ENCODE results near the gene CDH2. TPM values are rescaled to one million over a fixed set of nuclear protein-coding genes. Genes with fewer than 3 reads are reported as not detected.

CDH2 gene
- total RNA-seq, 1 donor from 2014 or later: 234 TPM

DNA sequence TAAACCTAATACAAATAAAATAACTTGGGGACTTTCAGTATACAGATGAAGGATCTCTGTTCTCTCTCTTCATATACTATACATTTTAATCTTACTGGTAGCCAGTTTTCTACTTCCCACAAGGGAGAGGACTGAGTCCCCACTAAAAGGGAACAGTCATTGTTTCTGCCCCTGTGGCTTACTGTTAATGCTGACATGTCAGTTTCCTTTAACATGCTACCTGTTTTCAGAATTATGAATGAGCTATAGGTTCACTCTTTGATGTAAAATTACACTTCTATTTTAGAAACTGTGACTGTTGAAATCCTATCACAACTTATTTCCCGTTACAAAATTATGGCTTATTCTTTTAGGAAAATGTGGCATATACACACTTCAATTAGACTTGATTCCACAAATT is 207.7 kb downstream of the CDH2 start:
- H3K27ac Mint-ChIP-seq (ENCODE audit: unreplicated experiment): no peak overlapping the region
- peaks cover 53% of the 10 kb centered on the region for H3K36me3 Mint-ChIP-seq (ENCODE audit: low read depth)
- H3K27me3 Mint-ChIP-seq (ENCODE audit: low read depth): no peaks in the 10 kb centered on the region
- peak overlapping the region; percentile 11 for H3K4me3 Mint-ChIP-seq
- H3K4me1 Mint-ChIP-seq: peaks cover 28% of the 10 kb centered on the region
- DNase-seq (ENCODE audit: low read depth, low spot score): no peak
- TF ChIP-seq, protein P1, sequence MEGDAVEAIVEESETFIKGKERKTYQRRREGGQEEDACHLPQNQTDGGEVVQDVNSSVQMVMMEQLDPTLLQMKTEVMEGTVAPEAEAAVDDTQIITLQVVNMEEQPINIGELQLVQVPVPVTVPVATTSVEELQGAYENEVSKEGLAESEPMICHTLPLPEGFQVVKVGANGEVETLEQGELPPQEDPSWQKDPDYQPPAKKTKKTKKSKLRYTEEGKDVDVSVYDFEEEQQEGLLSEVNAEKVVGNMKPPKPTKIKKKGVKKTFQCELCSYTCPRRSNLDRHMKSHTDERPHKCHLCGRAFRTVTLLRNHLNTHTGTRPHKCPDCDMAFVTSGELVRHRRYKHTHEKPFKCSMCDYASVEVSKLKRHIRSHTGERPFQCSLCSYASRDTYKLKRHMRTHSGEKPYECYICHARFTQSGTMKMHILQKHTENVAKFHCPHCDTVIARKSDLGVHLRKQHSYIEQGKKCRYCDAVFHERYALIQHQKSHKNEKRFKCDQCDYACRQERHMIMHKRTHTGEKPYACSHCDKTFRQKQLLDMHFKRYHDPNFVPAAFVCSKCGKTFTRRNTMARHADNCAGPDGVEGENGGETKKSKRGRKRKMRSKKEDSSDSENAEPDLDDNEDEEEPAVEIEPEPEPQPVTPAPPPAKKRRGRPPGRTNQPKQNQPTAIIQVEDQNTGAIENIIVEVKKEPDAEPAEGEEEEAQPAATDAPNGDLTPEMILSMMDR (conservative IDR thresholded peaks at IDR 0.05): no peak
- peaks cover 3% of the 10 kb centered on the region for H3K9me3 Mint-ChIP-seq

DNA sequence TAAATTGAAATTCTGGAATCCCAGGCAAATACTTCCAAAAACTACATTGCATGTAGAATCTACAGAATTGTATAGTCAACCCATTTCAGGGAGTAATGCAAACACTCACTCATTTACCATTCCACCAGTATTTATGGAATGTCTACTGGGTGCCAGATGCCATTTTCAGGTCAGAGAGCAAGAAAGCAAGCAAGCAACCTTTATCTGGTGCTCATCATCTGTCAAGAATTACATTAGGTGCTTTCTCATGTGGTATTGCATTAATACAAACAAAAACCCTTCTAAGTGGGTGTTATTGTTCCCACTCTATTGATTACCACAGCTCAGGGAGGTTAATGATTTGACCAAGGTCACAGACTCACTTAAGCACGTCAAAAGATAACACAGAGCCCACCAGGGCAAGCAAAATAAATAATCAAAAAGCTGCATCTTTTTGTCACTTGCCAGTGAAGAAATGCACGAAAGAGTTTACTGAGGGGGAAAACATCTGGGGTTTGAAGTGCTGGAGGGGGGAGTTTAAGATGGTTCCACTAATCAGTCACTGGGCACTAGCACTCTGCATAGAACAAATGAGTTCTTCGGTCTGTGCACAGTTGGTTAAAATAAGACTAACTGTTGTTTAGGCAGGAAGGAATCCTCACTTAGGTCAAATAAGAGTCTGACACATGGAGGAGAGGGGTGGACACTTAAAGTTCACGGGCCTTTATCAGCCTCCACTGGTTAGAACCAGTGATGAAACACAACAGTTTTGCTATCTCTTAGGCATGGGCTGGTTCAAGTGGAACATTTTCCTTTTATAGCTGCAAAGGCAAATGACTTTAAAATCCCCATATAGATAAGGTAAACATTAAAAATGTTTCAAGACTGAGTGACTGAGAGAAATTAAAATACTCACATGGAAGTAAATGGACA is 208.8 kb downstream of the CDH2 start:
- peaks cover 3% of the 10 kb centered on the region for H3K9me3 Mint-ChIP-seq
- no peak overlapping the region for H3K4me3 Mint-ChIP-seq
- peaks cover 31% of the 10 kb centered on the region for H3K4me1 Mint-ChIP-seq
- H3K27me3 Mint-ChIP-seq (ENCODE audit: low read depth): no peaks in the 10 kb centered on the region
- TF ChIP-seq, protein P1 (conservative IDR thresholded peaks at IDR 0.05): no peak
- DNase-seq (ENCODE audit: low read depth, low spot score): no peak
- H3K27ac Mint-ChIP-seq (ENCODE audit: unreplicated experiment): no peak overlapping the region
- H3K36me3 Mint-ChIP-seq (ENCODE audit: low read depth): peaks cover 46% of the 10 kb centered on the region

DNA sequence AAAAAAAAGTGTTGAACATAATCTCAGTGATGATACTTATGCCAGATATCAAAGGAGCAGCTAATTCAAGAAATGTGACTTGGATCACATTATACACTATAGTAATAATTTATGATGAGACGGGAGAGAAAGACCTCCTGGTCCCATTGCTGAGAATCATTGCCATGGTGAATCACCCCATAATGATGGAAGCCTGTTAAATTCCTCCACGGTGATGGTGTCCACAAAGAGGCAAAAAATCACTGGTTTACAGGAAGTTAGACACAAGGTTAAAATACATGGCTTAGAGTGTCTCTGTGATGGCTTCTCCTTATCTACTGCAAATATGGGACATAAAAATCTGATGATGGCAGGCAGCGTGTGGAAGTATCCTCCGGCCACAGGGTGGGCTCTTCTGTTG is 210.0 kb downstream of the CDH2 start:
- Mint-ChIP-seq H3K27ac (ENCODE audit: unreplicated experiment) (no peak overlapping the region), H3K9me3 (peaks cover 3% of the 10 kb centered on the region), H3K4me1 (peaks cover 31% of the 10 kb centered on the region), H3K4me3 (no peak overlapping the region), H3K36me3 (ENCODE audit: low read depth) (peaks cover 35% of the 10 kb centered on the region), H3K27me3 (ENCODE audit: low read depth) (no peaks in the 10 kb centered on the region)
- TF ChIP-seq, protein P1 (conservative IDR thresholded peaks at IDR 0.05): no peak
- no peak for DNase-seq (ENCODE audit: low read depth, low spot score)

DNA sequence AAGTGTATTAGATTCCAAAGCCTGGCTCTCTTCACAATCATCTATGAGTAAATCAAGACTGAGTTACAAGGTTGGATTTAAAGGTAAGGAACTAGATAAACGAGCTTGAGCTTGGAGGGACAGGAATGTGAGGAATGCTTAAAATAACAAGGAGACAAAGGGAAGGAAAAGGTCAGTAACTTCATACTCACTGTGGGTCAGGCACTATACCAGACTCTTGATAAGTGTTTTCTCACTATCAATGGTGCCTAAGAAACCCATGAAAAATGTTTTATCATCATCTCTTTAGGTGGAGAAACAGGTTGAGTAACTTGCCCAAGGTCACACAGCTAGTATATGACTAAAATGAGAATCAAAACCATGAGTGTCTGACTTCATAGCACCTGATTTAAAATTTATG is 212.1 kb downstream of the CDH2 start:
- H3K9me3 Mint-ChIP-seq: peaks cover 3% of the 10 kb centered on the region
- H3K4me1 Mint-ChIP-seq: peaks cover 36% of the 10 kb centered on the region
- no peaks in the 10 kb centered on the region for H3K27me3 Mint-ChIP-seq (ENCODE audit: low read depth)
- no peak overlapping the region for H3K4me3 Mint-ChIP-seq
- H3K27ac Mint-ChIP-seq (ENCODE audit: unreplicated experiment): no peak overlapping the region
- DNase-seq (ENCODE audit: low read depth, low spot score): no peak
- TF ChIP-seq, protein P1 (conservative IDR thresholded peaks at IDR 0.05): no peak
- peaks cover 42% of the 10 kb centered on the region for H3K36me3 Mint-ChIP-seq (ENCODE audit: low read depth)

DNA sequence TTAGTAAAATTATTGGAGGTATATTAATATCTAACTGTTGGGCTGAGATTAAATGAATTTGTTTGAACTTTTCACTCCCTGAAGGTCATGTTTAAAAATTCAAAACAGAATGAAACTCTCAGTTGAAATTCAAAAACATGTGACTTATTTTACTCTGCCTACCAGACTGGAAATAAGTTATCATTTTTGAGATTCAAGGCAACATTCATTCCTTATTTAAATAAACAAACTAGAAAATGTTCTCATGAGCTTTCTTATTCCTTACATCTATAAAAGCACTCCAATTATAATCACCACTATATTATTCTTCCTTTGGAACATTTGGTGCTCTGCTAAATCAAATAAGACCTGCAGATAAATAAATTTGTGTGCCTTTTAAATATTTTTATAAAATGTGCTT is 217.8 kb downstream of the CDH2 start:
- no peaks in the 10 kb centered on the region for H3K27me3 Mint-ChIP-seq (ENCODE audit: low read depth)
- H3K4me3 Mint-ChIP-seq: no peak overlapping the region
- TF ChIP-seq, protein P1 (conservative IDR thresholded peaks at IDR 0.05): no peak
- peaks cover 37% of the 10 kb centered on the region for H3K36me3 Mint-ChIP-seq (ENCODE audit: low read depth)
- no peak overlapping the region for H3K27ac Mint-ChIP-seq (ENCODE audit: unreplicated experiment)
- peaks cover 30% of the 10 kb centered on the region for H3K4me1 Mint-ChIP-seq
- no peaks in the 10 kb centered on the region for H3K9me3 Mint-ChIP-seq
- DNase-seq (ENCODE audit: low read depth, low spot score): no peak

All from neural crest cell (in vitro differentiated cells).